ENCODE measurements around the gene B4GAT1.

The B4GAT1 gene

DNA sequence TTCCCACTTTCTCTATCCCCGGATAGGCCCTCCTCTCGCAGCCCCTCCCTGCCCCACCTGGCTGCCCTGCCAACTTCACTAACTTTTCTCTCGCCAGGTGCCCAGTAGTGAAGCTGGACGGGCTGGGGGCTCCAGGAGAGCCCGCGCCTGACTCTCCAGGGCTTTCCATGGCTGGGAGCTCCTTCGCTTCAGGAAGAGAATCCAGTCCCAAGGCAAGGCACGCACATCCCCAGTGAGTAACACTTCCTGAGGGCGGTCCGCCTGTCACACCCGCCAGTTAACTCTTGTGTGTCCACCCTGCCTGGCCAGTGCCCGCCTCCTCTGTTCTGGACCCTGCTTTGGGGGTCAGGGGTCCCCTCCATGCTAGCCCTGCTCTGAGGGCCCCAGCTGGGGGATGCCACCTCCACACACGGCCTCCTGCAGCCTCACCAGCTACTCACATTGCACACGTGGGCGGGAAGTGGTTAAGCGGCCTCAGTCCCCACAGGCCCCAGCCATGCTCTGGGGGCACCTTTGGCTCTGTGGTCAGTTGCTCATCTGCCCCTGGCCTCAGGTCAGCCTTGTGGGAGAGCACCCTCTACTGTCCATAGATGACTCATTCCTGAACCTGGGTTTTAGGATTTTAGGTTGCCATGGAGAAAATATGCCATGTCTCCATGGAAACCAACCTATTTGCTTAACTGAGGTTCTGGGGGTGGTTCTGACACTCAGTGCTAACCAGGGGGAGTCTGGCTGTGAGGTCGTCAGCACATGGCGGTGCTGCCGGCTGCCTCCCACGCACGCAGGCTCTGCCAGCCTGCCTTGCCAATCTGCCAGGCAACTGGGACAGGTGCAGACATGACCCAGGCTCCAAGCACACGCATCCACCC lies 11.0 kb downstream of the B4GAT1 start, which contains the start of gene RIN1:
Gene RIN1, minus strand, starts transcription at position 201 of the 869 bp plus-strand sequence. Its CDS starts 32 bp downstream, at position 169.
- peak; percentile 90 for DNase-seq (ENCODE audit: low spot score)

DNA sequence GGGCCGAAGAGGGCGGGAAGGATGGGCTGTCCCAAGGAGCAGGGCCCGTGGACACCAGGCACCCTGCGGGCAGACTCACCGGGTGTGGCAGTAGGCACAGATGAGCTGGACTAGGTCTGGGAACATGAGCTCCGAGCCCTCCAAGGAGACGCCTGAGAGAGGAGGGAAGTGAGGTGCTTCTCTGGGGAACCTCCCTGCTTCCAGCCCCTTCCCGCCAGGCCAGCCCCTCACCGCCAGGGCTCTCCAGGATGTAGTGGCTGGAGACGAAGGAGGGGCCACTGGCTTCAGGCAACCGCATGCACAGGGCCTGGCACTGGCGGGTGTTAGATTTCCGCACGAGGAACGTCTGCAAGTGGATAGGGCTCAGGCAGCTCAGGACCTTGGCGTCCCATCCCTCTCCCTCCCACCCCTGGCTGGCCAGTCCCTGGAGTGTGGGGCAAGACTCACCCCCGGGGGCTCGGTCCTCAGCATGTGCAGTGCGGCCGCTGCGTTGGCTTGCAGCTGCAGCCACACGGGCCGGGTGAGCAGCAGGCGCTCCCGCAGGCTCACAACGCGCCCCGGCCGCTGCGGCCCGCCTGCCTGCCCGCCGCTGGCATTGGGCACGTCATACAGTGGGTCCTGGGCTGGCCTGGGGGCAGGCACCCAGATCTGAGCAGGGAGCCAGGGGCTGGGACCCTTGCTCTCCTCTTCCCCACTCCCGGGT lies 11.7 kb downstream of the B4GAT1 start:
- DNase-seq (ENCODE audit: low spot score), result peak; percentile 36

DNA sequence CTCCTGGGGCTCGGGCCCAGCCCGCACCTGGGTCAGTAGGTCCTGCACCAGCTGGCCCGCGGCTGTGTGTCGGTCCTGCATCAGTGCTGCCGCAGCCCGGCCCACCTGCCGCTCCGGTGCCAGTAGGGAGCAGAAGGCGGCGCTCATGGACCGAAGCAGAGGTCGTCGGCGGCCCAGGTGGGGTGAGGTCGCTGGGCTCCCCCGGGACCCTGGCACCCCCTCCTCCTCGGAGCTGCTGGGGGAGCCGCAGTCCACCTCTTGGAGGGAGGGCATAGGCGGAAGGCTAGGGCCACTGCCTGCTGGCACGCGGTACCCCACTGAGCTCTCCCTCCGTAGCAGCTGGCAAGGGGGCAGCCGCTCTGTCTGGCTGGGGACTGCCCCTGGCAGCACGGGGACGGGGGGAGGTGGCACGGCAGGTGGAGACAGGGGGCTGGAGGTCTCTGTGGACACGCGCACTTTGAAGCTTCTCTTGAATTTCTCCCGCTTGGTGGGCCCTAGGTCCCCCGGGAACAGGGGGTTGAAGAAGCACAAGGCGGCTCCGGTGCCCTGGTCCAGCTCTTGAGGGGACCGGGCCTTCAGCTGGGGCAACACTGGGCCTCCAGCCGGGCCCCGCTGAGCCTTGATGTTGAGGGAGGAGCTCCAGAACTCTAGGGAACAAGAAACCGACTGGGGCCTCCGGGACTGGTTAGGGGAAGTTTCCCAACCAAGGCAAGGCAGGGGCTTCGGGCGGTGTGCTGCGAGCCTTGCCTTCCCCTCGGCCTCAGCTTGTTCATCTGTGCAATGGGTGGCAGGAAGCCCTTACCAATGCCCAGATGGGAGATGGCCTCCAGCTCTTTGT lies 12.6 kb downstream of the B4GAT1 start:
- DNase-seq (ENCODE audit: low spot score), result no peak

DNA sequence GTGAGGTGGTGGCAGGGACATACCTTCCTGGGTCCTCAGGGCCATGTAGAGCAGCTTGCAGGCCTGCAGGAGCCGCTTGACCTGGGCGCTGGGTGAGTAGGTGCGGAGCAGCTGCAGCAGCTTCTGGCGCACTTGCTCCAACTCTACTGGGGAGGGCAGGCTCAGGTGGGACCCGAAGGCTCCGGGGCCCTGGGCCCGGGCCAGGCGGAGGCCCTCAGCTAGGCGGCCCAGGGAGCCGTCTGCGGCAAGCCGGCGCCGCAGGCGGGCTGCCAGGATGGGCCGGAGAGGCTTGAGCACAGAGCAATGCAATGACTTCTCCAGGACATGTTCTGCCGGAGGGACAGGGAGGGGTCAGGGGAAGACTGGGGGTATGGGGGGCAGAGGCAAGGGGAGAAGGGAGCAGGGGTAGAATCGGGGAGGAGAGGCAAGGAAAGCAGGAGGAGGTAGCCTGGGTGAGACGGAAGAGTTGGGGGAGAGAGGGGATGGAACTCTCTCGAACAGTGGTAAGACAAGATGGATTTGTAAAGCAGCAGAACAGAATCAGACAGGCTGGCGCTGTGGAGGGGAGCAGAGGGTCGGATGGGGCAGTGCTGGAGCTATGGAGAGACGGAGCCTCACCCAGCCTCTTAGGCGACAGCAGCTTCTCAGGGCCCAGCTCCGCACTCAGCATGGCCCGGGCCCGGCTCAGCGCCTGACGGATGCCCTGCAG lies 13.4 kb downstream of the B4GAT1 start:
- DNase-seq (ENCODE audit: low spot score), result no peak

DNA sequence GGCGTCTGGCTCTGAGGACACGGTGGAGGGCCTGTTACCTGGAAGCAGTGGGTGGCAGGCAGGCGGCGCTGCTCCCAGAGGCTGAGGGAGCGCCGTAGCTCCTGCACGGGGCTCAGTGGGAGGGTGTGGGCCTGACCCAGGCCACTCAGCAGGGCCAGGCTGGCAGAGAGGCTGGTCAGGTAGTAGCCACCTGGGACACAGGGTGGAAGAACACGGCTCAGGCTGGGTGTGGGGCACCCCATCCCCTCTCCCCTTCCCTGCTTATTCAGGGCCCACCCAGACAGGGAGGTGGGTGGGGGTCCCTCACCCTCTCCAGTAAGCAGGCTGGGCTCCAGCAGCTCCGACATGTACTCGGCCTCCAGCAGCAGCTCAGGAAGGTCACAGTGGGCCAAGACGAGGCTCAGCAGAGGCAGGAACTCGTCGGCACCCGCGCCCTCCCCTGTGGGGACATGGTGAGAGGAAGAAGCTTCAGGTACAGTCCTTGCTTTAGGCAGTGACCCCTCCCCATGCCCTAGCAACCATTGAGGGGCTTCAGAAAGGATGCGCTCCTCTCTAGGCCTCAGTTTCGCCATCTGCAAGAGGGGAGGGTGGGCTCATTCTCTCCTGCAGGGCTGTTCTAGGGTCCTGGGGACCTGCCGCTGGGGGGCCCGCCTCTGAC lies 14.1 kb downstream of the B4GAT1 start:
- DNase-seq (ENCODE audit: low spot score), result no peak

DNA sequence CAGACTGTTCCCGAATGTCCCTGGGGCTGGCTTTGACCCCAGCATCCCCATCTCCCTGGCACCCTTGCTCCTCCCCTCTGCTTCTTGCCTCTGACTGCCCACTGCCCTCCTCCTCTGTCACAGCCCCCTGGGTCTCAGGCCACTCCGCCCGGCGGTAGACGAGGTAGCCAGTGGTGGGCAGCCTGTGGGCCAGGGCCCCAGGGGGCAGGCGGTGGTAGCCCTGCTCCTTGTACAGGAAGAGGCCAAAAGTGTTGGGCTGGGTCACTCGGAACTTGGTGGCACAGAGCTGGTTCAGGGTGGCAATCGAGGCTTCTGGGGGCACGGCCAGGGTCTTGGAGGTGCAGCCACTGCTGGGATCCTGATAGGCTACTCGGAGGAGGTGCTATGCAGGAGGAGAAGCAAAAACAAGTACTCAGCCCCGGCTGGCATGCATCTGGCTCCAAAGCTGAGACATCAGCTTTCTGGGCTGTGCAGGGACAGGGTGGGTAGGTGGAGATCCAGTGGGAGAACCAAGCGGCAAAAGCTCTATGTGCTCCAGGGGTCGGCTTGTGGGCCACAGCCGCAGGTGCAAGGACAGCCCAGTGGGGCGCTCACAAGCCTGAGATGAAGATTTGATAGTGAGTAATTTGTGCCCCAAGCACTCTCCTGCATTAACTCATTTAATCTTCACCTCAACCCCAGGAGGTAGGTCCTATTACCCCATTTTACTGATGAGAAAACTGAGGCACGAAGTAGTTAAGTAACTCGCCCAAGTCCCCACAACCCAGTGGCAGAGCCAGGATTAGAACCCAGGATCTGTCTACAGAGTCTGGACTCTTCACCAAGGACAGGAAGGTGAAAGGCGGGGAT lies 14.8 kb downstream of the B4GAT1 start:
- DNase-seq (ENCODE audit: low spot score), result no peak

DNA sequence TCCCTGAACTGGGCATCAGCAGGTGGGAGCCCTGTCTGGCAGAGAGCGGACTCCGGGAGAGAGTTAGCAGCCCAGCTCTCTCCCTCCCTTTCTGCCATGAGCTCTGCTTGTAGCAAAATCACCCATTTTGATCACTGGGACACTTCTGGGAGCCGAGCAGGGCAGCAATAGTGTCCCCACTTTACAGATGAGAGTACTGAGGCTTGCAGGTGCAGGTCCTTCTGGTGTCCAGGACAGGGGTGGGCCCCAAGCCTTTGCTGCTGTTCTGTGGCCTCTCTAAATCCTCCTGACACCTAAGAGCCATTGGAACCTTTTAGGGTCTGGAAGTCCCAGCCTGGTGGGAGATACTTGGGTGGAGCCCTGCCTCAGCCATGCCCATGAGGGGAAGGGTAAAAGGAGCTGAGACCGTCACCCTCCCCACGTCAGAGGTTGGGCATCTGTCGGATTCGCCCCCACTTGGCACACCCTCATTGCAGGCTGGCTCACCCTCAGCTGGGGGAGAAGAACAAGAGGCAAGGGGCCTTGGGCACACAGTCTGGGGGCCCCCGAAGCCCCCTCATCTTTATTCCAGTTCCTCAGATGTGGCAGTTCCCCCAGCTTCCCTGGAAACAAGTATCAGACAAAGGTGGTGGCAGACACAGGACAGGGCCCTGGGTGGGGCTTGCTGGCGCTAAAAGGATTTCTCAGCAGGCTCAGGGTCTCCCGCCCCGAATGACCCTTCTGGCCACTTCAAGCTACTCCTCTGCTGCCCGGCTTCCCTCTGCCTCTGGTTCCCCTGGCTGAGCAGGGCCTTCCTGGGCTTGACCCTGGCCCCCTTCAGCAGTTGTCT lies 15.7 kb downstream of the B4GAT1 start:
- no peak for DNase-seq (ENCODE audit: low spot score)

DNA sequence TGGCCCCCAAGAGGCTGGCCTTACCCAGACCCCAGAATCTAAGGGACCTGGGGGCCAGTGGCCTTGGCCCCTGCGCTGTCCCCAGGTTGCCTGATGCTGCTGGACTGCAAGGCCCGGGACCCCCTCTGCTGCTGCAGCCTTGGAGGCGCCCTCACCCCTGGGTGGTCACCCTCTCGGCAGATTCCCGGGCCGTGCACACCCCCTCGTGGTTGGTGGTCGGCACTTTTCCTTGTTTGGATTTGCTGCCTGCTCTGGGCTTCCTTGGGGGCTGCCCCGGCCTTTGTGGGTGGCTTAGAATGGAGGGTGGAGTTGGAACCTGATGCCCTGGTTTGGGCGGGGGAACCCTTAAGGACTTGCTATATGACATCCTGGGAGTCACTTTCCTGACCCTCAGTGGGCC lies 16.5 kb downstream of the B4GAT1 start:
- DNase-seq (ENCODE audit: low spot score), result no peak

DNA sequence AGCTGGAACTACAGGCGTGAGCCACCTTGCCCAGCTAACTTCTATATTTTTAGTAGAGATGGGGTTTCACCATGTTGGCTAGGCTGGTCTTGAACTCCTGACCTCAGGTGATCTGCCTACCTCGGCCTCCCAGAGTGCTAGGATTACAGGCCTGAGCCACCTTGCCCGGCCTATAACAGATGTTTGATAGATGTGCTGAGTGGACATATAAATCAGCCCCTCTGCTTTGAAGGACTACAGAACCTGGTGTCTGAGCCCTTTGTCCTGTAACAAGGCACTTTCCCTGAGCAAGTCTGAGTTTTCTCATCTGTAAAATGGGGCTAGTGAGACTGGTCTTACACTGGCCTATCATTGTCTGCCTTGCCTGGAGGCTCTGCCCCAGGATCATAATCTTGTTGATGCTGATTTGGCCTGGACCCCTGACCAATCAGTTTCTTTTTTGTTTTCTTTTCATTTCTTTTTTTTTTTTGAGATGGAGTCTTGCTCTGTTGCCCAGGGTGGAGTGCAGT lies 18.2 kb downstream of the B4GAT1 start:
- DNase-seq (ENCODE audit: low spot score), result no peak

DNA sequence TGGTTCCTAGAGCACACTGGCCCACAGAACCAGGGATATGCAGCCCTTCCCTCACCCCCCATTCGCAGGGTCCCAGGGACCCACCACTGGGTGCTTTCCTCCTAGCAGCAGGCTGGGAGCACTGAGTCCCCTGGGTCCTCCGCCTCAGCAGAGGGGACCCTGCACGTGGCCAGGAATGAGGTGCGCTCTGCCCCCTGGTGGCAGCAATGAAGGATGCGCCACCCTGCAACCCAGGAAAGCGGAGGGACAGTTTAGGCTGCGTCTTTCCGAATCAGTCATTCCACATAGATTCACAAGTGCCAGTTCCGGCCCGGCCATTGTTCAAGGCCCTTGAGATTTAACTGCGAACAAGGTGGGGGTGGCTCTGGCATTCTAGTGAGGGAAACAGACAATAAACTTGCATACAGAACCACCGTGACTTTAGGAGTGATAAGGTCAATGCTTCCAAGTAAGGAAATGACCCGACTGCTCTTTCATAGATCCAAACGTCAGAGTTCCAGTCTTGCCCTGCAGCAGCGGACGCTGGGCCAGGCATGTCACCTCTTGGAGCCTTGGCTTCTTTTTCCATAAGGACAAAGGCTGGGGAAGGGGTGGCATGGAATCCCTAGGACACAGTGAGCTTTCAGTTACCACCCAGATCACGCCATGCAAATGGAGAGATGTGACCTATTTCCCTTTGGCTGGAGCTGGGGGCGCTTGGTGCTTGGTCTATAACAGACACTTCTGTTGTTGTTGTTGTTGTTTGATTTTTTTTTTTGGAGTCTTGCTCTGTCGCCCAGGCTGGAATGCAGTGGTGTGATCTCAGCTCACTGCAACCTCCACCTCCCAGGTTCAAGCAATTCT lies 18.9 kb downstream of the B4GAT1 start:
- peak; percentile 80 for DNase-seq (ENCODE audit: low spot score)

DNA sequence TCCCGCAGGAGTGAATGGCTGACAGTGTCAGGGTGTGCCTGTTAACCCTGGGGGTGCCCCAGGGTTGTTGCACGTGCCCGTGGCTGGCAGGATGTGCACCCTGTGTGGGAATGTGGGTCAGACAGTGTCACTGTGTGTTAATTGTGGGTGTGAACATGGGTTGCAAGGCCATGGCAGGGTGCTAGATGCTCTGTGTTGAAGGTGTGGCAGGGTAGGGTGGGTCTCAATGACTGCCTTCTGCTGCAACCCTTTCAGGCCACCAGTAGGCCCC lies 19.5 kb downstream of the B4GAT1 start:
- peak; percentile 70 for DNase-seq (ENCODE audit: low spot score)

DNA sequence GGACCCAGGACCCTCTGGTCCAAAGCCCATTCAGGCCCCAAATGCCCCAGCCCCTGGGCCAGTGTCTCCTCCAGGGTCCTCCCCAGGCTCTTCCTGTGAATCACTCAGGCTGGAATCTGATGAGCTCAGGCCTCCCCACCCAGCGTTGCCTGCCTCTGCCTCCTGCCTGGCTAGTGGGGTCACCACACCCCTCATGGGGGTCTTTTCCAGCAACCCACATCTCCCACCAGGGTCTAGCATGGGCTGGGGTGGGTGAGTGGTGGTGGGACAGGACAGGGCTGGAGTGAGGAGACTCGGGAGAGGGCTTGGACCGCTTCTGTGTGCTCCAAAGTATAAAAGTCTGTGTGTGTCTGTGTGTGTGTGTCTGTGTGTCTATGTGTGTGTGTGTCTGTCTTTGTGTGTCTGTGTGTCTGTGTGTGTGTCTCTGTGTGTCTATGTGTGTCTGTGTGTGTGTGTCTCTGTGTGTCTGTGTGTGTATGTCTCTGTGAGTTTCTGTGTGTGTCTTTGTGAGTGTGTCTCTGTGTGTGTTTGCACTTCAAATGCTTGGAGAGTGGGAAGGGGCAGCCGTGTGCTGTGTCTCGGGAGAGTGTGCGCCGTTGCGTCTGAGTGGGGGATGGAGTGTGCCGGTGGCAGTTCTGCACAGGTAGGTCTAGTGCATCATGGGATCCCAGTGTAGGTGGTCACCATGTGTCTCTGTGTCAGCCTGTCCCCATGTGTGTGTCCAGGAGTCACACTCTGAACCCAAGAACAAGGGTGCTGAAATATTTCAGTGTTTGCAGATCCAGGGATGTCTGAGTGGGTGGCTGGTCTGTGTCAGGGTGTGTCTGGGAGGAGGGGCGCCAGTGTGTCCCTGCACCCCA lies 20.0 kb downstream of the B4GAT1 start:
- peak; percentile 28 for DNase-seq (ENCODE audit: low spot score)

DNA sequence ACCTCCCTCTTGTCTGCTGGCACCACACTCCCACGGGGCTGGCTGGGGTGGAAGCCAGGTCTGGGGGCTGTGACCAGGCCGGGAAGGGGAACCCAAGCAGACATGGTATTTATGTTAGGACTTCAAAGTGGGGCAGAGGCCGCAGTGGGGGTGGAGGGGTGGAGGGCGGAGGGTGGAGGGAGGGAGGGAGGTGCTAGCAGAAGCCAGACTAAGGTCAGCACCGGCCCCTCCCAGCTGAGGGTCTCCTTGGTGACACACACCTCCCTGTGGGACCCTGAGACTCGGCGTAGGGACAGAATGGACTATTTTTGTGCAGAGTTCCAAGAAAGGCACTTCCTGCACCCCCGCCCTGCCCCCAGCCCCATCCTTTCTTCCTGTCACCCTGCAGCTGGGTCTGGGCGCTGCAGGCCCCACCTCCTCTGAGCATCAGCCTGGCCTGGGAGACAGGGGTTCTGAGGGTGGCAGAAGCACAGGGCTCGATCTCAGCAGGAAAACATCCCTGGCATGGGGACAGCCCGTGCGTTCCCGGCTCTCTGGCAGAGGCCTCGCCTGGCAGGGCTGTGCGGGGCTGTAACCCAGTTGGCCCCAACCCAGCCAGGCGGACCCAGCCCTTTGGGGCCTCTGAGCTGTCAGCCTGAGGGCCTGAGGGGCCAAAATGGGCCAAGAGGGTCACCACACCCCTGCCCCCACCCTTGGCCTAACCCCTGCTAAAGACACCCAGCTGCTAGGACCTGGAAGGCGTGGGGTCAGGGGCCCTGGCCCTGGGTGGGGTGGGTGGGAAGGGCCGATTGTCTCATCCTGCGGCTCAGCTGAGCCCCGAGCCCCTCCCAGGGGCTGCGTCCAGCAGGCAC lies 20.9 kb downstream of the B4GAT1 start:
- peak; percentile 29 for DNase-seq (ENCODE audit: low spot score)

DNA sequence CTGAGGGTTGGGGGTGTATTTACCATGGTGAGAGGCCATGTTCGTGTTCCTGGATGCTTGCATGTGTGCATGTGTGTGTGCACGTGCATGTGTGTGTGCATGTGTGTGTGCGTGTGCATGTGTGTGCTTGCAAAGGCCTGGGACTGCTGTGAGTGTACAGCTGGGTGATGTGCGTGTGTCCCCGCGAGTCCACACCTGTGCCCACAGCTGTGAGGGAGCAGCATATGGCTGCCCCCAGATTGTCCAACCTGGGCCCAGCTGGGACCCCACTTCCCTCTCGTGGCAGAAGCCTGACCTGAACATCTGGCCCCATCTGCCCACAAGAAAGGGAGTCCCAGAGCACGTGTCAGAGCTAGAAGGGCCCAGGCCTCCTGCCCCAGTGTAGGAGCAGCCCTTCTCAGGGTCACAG lies 22.2 kb downstream of the B4GAT1 start:
- DNase-seq (ENCODE audit: low spot score), result no peak

DNA sequence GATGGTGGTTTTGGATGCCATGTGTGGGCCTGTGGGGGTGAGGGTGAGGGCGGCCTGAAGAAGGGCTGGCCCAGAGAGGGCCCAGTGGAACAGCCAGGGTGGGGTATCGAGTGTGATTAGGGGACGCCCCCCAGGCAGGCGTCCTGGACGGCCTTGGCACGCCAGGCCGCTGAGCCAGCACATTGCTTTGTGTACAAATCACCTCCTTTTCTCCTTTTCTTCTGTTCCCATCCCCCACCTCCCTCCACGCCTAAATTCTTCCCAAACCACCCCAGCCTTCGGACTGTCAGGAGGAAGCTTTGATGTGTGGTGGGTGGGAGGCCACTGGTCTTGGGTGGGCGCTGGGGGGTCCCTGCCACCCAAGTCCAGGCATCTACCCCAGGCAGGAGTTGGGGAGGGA lies 22.8 kb downstream of the B4GAT1 start:
- DNase-seq (ENCODE audit: low spot score), result no peak

DNA sequence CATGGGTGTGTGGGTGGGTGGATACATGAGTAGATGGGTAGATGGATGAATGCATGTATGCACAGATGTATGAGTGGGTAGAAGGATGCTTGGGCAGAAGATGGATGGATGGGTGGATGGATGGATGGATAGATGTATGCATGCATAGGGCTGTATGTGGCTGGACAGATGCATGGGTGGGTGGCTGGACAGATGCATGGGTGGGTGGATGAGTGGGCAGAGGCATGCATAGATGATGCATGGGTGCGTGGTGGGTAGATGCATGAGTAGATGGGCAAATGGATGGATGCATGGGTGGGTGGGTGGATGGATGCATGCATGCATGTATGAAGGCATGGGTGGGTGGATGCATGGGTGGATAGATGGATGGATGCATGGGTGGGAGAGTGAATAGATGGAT lies 23.7 kb downstream of the B4GAT1 start:
- no peak for DNase-seq (ENCODE audit: low spot score)

Data from SW480 (cell line).